OCI-LY3 (cell line): Measurements from ENCODE around the gene KRTAP12-1.

Experiments
- H2AFZ ChIP-seq: fragments of 200-600, 300-600 bp; shearing (Covaris generic); 2 replicates; pipeline ENCODE4 v1.6.0; 2014; ENCODE audit warnings: antibody characterized with exemption, low read depth, low read length
- H3K27ac ChIP-seq: fragments of 200-600, 300-600 bp; sonication (generic); 2 replicates; pipeline ENCODE4 v1.5.1; 2014; ENCODE audit warnings: mild to moderate bottlenecking, low read length, moderate library complexity, mixed read lengths
- H3K27me3 ChIP-seq: fragments of 200-600, 300-600 bp; sonication (generic); 2 replicates; pipeline ENCODE4 v1.6.1; 2014; ENCODE audit warnings: low read depth, low read length, mixed read lengths
- H3K36me3 ChIP-seq: fragments of 200-600, 300-600 bp; sonication (generic); replicated peaks from 2 replicates; pipeline ENCODE3; 2014; ENCODE audit warnings: low read depth, low read length, mixed read lengths
- H3K4me1 ChIP-seq: fragments of 300-600, 200-600 bp; sonication (generic); 2 replicates; pipeline ENCODE4 v1.6.1; 2014; ENCODE audit warnings: low read length, mixed read lengths
- H3K4me2 ChIP-seq: fragments of 200-600, 300-600 bp; sonication (generic); 2 replicates; pipeline ENCODE4 v1.6.1; 2014; ENCODE audit warnings: low read length, mixed read lengths
- H3K4me3 ChIP-seq: fragments of 300-600, 200-600 bp; sonication (generic); 2 replicates; pipeline ENCODE4 v1.5.1; 2014; ENCODE audit warnings: antibody characterized with exemption, mild to moderate bottlenecking, low read length, moderate library complexity
- H3K79me2 ChIP-seq: fragments of 300-600, 200-600 bp; shearing (Covaris generic); 2 replicates; pipeline ENCODE4 v1.6.1; 2014; ENCODE audit warnings: mild to moderate bottlenecking, low read length, mixed read lengths
- H3K9ac ChIP-seq: fragments of 300-600, 200-600 bp; shearing (Covaris generic); 2 replicates; pipeline ENCODE4 v1.6.0; 2014; ENCODE audit warnings: mild to moderate bottlenecking, low read length, moderate library complexity
- H3K9me3 ChIP-seq: fragments of 200-600, 300-600 bp; shearing (Covaris generic); 2 replicates; pipeline ENCODE4 v1.6.1; 2014; ENCODE audit warnings: low read length, mixed read lengths; ENCODE audit not compliant: insufficient read depth
- H4K20me1 ChIP-seq: fragments of 200-600, 300-600 bp; sonication (generic); 2 replicates; pipeline ENCODE4 v1.6.1; 2016; ENCODE audit warnings: low read length, mixed read lengths; ENCODE audit not compliant: insufficient read depth
- EZH2phosphoT487 ChIP-seq: fragments of 200-600 bp; shearing (Covaris generic); IDR thresholded peaks from 2 replicates; pipeline ENCODE4 v1.6.1; 2018; ENCODE audit warnings: antibody characterized with exemption, mixed run types, low read depth
- TF ChIP-seq, protein P1 (sequence below): fragments of 200-600, 300-600 bp; sonication (generic); IDR thresholded peaks from 2 replicates; pipeline ENCODE4 v1.5.1; 2014; ENCODE audit warnings: antibody characterized with exemption, low read length, low read depth

The KRTAP12-1 gene

DNA sequence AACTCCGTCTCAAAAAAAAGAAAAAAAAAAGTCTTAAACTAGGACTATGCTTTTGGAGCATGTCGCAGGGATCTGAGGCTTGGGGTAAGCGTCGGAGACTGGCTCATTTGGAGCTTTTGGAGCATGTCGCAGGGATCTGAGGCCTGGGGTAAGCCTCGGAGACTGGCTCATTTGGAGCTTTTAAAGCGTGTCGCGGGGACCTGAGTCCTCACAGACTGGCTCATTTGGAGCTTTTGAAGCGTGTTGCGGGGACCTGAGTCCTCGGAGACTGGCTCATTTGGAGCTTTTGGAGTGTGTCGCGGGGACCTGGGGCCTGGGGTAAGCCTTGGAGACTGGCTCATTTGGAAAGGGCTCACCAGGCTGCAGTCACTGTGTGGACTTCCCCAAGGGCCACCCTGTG is 43.0 kb upstream of the KRTAP12-1 start:
- Histone ChIP-seq H3K27me3 (0 out of 2 replicates have a peak, but pooled peaks cover 3% of the 10 kb centered on the region), H3K4me1 (no peaks in the 10 kb centered on the region), H3K9me3 (no peaks in the 10 kb centered on the region), H2AFZ (no peak overlapping the region), H3K9ac (no peak overlapping the region), H3K4me3 (no peak overlapping the region), H3K36me3 (no peaks in the 10 kb centered on the region), H3K27ac (no peak overlapping the region), H4K20me1 (no peaks in the 10 kb centered on the region), H3K79me2 (no peaks in the 10 kb centered on the region), H3K4me2 (no peak overlapping the region)
- TF ChIP-seq, protein P1, sequence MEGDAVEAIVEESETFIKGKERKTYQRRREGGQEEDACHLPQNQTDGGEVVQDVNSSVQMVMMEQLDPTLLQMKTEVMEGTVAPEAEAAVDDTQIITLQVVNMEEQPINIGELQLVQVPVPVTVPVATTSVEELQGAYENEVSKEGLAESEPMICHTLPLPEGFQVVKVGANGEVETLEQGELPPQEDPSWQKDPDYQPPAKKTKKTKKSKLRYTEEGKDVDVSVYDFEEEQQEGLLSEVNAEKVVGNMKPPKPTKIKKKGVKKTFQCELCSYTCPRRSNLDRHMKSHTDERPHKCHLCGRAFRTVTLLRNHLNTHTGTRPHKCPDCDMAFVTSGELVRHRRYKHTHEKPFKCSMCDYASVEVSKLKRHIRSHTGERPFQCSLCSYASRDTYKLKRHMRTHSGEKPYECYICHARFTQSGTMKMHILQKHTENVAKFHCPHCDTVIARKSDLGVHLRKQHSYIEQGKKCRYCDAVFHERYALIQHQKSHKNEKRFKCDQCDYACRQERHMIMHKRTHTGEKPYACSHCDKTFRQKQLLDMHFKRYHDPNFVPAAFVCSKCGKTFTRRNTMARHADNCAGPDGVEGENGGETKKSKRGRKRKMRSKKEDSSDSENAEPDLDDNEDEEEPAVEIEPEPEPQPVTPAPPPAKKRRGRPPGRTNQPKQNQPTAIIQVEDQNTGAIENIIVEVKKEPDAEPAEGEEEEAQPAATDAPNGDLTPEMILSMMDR, result no peak
- TF ChIP-seq EZH2phosphoT487, result no peak

DNA sequence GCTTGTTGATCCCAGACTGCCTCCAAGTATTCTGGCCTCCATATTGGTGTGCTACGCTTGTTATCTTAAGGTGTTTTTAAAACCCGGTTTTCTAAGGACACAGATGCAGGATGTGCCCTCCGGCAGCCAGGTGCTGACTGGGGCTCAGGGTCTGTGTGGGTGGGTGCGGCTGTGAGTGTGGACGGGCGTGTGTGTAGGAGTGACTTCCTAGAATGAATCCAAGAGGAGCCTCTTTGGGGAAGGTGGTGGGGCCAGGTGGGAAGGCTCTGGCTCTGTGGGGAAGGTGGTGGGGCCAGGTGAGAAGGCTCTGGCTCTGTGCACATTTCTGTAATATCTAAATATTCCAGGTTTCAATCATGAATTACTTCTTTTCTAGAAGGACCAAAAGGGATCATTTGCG is 42.2 kb upstream of the KRTAP12-1 start:
- H3K9ac ChIP-seq, result no peak overlapping the region
- no peak for TF ChIP-seq EZH2phosphoT487
- TF ChIP-seq, protein P1, result no peak
- H3K4me2 ChIP-seq, result no peak overlapping the region
- 0 out of 2 replicates have a peak, but pooled peaks cover 3% of the 10 kb centered on the region for H3K27me3 ChIP-seq
- no peaks in the 10 kb centered on the region for H3K36me3 ChIP-seq
- no peak overlapping the region for H2AFZ ChIP-seq
- H3K4me1 ChIP-seq, result no peaks in the 10 kb centered on the region
- no peak overlapping the region for H3K4me3 ChIP-seq
- H4K20me1 ChIP-seq, result no peaks in the 10 kb centered on the region
- no peaks in the 10 kb centered on the region for H3K9me3 ChIP-seq
- H3K27ac ChIP-seq, result no peak overlapping the region
- no peaks in the 10 kb centered on the region for H3K79me2 ChIP-seq

- H3K4me3 ChIP-seq, result no peak overlapping the region
- H3K79me2 ChIP-seq, result no peaks in the 10 kb centered on the region
- no peaks in the 10 kb centered on the region for H3K9me3 ChIP-seq
- no peak overlapping the region for H3K9ac ChIP-seq
- H3K36me3 ChIP-seq, result no peaks in the 10 kb centered on the region
- H3K4me1 ChIP-seq, result no peaks in the 10 kb centered on the region
- H3K4me2 ChIP-seq, result no peak overlapping the region
- no peak overlapping the region for H2AFZ ChIP-seq
- H3K27ac ChIP-seq, result no peak overlapping the region
- 0 out of 2 replicates have a peak, but pooled peaks cover 3% of the 10 kb centered on the region for H3K27me3 ChIP-seq
- TF ChIP-seq EZH2phosphoT487, result no peak
- TF ChIP-seq, protein P1, result no peak
- H4K20me1 ChIP-seq, result no peaks in the 10 kb centered on the region
Measured at GRCh38 chr21:44723177-44724131, 41.5 kb upstream of the KRTAP12-1 start.

DNA sequence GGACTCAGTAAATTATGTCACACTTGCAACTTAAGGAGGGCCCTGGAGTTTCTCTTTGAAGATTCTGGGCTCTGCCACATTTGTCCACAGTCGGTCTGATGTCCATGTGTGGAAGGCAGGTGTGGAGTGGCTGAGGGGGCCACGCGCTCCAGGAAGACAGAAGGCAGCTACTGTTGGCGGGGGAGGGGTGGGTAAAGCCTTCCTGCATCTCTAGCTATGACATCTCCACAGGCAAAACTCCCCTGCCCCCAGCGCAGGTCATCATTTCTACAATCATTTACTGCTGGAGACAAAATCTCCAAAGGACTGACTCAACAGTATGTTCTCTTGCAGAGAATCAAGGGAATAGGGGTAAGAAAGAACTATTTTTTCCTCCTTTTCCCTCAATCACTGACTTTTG is 40.8 kb upstream of the KRTAP12-1 start:
- Histone ChIP-seq H3K79me2 (no peaks in the 10 kb centered on the region), H3K27ac (no peak overlapping the region), H3K27me3 (0 out of 2 replicates have a peak, but pooled peaks cover 9% of the 10 kb centered on the region), H3K4me3 (no peak overlapping the region), H3K9ac (no peak overlapping the region), H4K20me1 (no peaks in the 10 kb centered on the region), H2AFZ (no peak overlapping the region), H3K36me3 (no peaks in the 10 kb centered on the region), H3K9me3 (no peaks in the 10 kb centered on the region), H3K4me1 (no peaks in the 10 kb centered on the region), H3K4me2 (no peak overlapping the region)
- TF ChIP-seq EZH2phosphoT487, result no peak
- TF ChIP-seq, protein P1, result no peak
